ENCODE data around the gene PAIP2B.

DNA sequence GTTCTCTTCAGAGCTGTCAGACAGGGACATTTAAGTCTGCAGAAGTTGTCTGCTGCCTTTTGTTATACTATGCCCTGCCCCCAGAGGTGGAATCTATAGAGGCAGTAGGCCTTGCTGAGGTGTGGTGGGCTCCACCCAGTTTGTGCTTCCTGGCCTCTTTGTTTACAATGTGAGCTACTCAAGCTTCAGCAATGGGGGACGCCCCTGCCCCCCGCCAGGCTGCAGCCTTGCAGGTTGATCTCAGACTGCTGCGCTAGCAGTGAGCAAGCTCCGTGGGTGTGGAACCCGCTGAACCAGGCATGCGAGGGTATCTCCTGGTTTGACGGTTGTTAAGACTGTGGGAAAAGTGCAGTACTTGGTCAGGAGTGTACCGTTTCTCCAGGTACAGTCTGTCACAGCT, 24.0 kb upstream of the PAIP2B start:
- TF ChIP-seq ELF1 (IDR thresholded peaks at IDR 0.05): no peak
- no peak for TF ChIP-seq TAF1 (IDR thresholded peaks at IDR 0.05; ENCODE audit: borderline replicate concordance, low read depth, low read length)
- no peak for TF ChIP-seq YY1 (IDR thresholded peaks at IDR 0.05; ENCODE audit: low read depth)
- TF ChIP-seq, protein P1, sequence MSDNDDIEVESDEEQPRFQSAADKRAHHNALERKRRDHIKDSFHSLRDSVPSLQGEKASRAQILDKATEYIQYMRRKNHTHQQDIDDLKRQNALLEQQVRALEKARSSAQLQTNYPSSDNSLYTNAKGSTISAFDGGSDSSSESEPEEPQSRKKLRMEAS (IDR thresholded peaks at IDR 0.05; ENCODE audit: low read depth): no peak
- no peak for TF ChIP-seq GATA2 (CRISPR knock-in tag; IDR thresholded peaks at IDR 0.05)
- TF ChIP-seq, protein P2, sequence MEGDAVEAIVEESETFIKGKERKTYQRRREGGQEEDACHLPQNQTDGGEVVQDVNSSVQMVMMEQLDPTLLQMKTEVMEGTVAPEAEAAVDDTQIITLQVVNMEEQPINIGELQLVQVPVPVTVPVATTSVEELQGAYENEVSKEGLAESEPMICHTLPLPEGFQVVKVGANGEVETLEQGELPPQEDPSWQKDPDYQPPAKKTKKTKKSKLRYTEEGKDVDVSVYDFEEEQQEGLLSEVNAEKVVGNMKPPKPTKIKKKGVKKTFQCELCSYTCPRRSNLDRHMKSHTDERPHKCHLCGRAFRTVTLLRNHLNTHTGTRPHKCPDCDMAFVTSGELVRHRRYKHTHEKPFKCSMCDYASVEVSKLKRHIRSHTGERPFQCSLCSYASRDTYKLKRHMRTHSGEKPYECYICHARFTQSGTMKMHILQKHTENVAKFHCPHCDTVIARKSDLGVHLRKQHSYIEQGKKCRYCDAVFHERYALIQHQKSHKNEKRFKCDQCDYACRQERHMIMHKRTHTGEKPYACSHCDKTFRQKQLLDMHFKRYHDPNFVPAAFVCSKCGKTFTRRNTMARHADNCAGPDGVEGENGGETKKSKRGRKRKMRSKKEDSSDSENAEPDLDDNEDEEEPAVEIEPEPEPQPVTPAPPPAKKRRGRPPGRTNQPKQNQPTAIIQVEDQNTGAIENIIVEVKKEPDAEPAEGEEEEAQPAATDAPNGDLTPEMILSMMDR (IDR thresholded peaks at IDR 0.05): no peak
- TF ChIP-seq, protein P3, sequence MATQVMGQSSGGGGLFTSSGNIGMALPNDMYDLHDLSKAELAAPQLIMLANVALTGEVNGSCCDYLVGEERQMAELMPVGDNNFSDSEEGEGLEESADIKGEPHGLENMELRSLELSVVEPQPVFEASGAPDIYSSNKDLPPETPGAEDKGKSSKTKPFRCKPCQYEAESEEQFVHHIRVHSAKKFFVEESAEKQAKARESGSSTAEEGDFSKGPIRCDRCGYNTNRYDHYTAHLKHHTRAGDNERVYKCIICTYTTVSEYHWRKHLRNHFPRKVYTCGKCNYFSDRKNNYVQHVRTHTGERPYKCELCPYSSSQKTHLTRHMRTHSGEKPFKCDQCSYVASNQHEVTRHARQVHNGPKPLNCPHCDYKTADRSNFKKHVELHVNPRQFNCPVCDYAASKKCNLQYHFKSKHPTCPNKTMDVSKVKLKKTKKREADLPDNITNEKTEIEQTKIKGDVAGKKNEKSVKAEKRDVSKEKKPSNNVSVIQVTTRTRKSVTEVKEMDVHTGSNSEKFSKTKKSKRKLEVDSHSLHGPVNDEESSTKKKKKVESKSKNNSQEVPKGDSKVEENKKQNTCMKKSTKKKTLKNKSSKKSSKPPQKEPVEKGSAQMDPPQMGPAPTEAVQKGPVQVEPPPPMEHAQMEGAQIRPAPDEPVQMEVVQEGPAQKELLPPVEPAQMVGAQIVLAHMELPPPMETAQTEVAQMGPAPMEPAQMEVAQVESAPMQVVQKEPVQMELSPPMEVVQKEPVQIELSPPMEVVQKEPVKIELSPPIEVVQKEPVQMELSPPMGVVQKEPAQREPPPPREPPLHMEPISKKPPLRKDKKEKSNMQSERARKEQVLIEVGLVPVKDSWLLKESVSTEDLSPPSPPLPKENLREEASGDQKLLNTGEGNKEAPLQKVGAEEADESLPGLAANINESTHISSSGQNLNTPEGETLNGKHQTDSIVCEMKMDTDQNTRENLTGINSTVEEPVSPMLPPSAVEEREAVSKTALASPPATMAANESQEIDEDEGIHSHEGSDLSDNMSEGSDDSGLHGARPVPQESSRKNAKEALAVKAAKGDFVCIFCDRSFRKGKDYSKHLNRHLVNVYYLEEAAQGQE (IDR thresholded peaks at IDR 0.05; ENCODE audit: low read depth, low read length): no peak
- no peak for TF ChIP-seq MXI1 (IDR thresholded peaks at IDR 0.05; ENCODE audit: low read depth, low read length)
- no peak for TF ChIP-seq EZH2phosphoT487 (IDR thresholded peaks at IDR 0.05; ENCODE audit: borderline replicate concordance, low read depth)
- TF ChIP-seq, protein P4, sequence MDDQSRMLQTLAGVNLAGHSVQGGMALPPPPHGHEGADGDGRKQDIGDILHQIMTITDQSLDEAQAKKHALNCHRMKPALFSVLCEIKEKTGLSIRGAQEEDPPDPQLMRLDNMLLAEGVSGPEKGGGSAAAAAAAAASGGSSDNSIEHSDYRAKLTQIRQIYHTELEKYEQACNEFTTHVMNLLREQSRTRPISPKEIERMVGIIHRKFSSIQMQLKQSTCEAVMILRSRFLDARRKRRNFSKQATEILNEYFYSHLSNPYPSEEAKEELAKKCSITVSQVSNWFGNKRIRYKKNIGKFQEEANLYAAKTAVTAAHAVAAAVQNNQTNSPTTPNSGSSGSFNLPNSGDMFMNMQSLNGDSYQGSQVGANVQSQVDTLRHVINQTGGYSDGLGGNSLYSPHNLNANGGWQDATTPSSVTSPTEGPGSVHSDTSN (IDR thresholded peaks at IDR 0.05): no peak
- no peak for TF ChIP-seq TEAD4 (IDR thresholded peaks at IDR 0.05; ENCODE audit: borderline replicate concordance, insufficient read depth)
- no peak for TF ChIP-seq JUND (IDR thresholded peaks at IDR 0.05)
- TF ChIP-seq, protein P5, sequence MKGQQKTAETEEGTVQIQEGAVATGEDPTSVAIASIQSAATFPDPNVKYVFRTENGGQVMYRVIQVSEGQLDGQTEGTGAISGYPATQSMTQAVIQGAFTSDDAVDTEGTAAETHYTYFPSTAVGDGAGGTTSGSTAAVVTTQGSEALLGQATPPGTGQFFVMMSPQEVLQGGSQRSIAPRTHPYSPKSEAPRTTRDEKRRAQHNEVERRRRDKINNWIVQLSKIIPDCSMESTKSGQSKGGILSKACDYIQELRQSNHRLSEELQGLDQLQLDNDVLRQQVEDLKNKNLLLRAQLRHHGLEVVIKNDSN (IDR thresholded peaks at IDR 0.05; ENCODE audit: borderline replicate concordance, low read depth): no peak
- no peak for TF ChIP-seq EP300 (IDR thresholded peaks at IDR 0.05; ENCODE audit: borderline replicate concordance in 1 of 2, low read depth in 1 of 2, low read length in 1 of 2)
